ENCODE data around the gene ADAM12.

Gene ADAM12

DNA sequence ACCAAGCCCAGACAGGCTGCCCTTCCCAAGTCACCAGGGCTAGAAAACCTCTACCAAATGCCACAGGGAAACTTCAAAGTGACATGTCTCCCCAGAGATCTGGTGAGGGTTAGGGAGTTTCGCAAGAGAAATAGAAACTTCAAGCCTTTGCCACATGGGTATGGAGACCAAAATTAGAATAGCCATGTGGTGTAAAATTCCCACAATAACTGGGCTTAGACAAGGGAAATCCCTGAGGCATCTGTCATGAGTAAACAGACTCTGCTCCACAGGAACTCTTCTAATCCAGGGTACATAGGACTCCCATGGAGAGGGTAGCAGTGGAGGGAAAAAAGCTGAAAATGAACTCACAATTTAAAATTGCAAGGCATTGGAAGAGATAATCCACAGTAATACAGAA lies 14.3 kb downstream of the ADAM12 start:
- H3K9me3 ChIP-seq (ENCODE audit: control insufficient read depth, insufficient read depth, low read depth, low read length): peaks cover 3% of the 10 kb centered on the region
- H3K27ac ChIP-seq (ENCODE audit: extremely low read depth, low read depth, low read length): no peak overlapping the region
- POLR2A ChIA-PET: no interaction called here
- no peak overlapping the region for H3K4me3 ChIP-seq (ENCODE audit: low read depth, low read length)
- no peaks in the 10 kb centered on the region for H3K36me3 ChIP-seq (ENCODE audit: control insufficient read depth in 2 of 2, insufficient read depth in 1 of 2, low read length in 2 of 2)
- CTCF ChIA-PET: no interaction called here
- TF ChIP-seq ZNF24 (tag by site-specific recombination; IDR thresholded peaks at IDR 0.05) (no peak), ZNF843 (tag by site-specific recombination; IDR thresholded peaks at IDR 0.05) (no peak), ZIC2 (tag by site-specific recombination; IDR thresholded peaks at IDR 0.05) (peak; percentile 51), ZNF239 (tag by site-specific recombination; IDR thresholded peaks at IDR 0.05) (no peak)
- H3K4me1 ChIP-seq (ENCODE audit: control insufficient read depth, insufficient read depth, low read length): peaks cover 3% of the 10 kb centered on the region; the same call in 1 of the 2 replicates

DNA sequence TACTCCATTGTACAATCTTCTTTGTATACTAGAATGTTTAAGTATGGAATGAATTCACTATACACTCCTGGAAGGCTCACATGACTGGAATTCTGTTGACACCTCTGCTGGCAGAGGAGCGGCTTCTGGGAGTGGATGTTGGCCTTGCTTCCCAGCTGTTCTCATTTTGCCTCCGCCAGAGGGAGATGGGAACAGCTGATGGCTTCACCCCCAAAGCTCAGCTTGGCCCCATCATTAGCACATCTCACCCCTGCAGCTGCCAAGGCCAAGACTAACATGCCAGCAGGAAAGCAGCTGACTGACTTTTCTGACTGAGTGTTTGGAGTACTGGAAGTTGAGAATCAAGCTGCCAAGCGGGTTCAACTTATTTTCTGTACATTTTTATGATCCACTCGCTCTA lies 15.1 kb downstream of the ADAM12 start:
- H3K27ac ChIP-seq (ENCODE audit: extremely low read depth, low read depth, low read length): no peak overlapping the region
- no peak overlapping the region for H3K4me3 ChIP-seq (ENCODE audit: low read depth, low read length)
- TF ChIP-seq ZBTB20 (tag by site-specific recombination; IDR thresholded peaks at IDR 0.05) (no peak), ZNF19 (tag by site-specific recombination; IDR thresholded peaks at IDR 0.05; ENCODE audit: low read depth) (no peak), REPIN1 (tag by site-specific recombination; IDR thresholded peaks at IDR 0.05; ENCODE audit: low read depth) (no peak), MEIS1 (CRISPR knock-in tag; IDR thresholded peaks at IDR 0.05; ENCODE audit: borderline replicate concordance) (no peak), ZNF596 (tag by site-specific recombination; IDR thresholded peaks at IDR 0.05) (no peak), ZNF211 (tag by site-specific recombination; IDR thresholded peaks at IDR 0.05; ENCODE audit: low read depth) (no peak), ZNF221 (tag by site-specific recombination; IDR thresholded peaks at IDR 0.05; ENCODE audit: borderline replicate concordance) (no peak), ZNF169 (tag by site-specific recombination; IDR thresholded peaks at IDR 0.05) (no peak), KLF7 (tag by site-specific recombination; IDR thresholded peaks at IDR 0.05; ENCODE audit: borderline replicate concordance) (no peak), KLF9 (tag by site-specific recombination; IDR thresholded peaks at IDR 0.05; ENCODE audit: low read depth) (no peak), KLF1 (tag by site-specific recombination; IDR thresholded peaks at IDR 0.05) (no peak), ZNF529 (tag by site-specific recombination; IDR thresholded peaks at IDR 0.05; ENCODE audit: insufficient replicate concordance) (no peak)
- TF ChIP-seq, protein P1, sequence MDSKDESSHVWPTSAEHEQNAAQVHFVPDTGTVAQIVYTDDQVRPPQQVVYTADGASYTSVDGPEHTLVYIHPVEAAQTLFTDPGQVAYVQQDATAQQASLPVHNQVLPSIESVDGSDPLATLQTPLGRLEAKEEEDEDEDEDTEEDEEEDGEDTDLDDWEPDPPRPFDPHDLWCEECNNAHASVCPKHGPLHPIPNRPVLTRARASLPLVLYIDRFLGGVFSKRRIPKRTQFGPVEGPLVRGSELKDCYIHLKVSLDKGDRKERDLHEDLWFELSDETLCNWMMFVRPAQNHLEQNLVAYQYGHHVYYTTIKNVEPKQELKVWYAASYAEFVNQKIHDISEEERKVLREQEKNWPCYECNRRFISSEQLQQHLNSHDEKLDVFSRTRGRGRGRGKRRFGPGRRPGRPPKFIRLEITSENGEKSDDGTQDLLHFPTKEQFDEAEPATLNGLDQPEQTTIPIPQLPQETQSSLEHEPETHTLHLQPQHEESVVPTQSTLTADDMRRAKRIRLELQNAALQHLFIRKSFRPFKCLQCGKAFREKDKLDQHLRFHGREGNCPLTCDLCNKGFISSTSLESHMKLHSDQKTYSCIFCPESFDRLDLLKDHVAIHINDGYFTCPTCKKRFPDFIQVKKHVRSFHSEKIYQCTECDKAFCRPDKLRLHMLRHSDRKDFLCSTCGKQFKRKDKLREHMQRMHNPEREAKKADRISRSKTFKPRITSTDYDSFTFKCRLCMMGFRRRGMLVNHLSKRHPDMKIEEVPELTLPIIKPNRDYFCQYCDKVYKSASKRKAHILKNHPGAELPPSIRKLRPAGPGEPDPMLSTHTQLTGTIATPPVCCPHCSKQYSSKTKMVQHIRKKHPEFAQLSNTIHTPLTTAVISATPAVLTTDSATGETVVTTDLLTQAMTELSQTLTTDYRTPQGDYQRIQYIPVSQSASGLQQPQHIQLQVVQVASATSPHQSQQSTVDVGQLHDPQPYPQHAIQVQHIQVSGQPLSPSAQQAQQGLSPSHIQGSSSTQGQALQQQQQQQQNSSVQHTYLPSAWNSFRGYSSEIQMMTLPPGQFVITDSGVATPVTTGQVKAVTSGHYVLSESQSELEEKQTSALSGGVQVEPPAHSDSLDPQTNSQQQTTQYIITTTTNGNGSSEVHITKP (tag by site-specific recombination; IDR thresholded peaks at IDR 0.05): no peak
- TF ChIP-seq, protein P2, sequence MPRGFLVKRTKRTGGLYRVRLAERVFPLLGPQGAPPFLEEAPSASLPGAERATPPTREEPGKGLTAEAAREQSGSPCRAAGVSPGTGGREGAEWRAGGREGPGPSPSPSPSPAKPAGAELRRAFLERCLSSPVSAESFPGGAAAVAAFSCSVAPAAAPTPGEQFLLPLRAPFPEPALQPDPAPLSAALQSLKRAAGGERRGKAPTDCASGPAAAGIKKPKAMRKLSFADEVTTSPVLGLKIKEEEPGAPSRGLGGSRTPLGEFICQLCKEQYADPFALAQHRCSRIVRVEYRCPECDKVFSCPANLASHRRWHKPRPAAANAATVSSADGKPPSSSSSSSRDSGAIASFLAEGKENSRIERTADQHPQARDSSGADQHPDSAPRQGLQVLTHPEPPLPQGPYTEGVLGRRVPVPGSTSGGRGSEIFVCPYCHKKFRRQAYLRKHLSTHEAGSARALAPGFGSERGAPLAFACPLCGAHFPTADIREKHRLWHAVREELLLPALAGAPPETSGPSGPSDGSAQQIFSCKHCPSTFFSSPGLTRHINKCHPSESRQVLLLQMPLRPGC (tag by site-specific recombination; IDR thresholded peaks at IDR 0.05): no peak
- TF ChIP-seq, protein P3, sequence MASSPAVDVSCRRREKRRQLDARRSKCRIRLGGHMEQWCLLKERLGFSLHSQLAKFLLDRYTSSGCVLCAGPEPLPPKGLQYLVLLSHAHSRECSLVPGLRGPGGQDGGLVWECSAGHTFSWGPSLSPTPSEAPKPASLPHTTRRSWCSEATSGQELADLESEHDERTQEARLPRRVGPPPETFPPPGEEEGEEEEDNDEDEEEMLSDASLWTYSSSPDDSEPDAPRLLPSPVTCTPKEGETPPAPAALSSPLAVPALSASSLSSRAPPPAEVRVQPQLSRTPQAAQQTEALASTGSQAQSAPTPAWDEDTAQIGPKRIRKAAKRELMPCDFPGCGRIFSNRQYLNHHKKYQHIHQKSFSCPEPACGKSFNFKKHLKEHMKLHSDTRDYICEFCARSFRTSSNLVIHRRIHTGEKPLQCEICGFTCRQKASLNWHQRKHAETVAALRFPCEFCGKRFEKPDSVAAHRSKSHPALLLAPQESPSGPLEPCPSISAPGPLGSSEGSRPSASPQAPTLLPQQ (tag by site-specific recombination; IDR thresholded peaks at IDR 0.05): no peak
- TF ChIP-seq, protein P4, sequence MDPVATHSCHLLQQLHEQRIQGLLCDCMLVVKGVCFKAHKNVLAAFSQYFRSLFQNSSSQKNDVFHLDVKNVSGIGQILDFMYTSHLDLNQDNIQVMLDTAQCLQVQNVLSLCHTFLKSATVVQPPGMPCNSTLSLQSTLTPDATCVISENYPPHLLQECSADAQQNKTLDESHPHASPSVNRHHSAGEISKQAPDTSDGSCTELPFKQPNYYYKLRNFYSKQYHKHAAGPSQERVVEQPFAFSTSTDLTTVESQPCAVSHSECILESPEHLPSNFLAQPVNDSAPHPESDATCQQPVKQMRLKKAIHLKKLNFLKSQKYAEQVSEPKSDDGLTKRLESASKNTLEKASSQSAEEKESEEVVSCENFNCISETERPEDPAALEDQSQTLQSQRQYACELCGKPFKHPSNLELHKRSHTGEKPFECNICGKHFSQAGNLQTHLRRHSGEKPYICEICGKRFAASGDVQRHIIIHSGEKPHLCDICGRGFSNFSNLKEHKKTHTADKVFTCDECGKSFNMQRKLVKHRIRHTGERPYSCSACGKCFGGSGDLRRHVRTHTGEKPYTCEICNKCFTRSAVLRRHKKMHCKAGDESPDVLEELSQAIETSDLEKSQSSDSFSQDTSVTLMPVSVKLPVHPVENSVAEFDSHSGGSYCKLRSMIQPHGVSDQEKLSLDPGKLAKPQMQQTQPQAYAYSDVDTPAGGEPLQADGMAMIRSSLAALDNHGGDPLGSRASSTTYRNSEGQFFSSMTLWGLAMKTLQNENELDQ (tag by site-specific recombination; IDR thresholded peaks at IDR 0.05; ENCODE audit: low read depth): no peak
- TF ChIP-seq, protein P5, sequence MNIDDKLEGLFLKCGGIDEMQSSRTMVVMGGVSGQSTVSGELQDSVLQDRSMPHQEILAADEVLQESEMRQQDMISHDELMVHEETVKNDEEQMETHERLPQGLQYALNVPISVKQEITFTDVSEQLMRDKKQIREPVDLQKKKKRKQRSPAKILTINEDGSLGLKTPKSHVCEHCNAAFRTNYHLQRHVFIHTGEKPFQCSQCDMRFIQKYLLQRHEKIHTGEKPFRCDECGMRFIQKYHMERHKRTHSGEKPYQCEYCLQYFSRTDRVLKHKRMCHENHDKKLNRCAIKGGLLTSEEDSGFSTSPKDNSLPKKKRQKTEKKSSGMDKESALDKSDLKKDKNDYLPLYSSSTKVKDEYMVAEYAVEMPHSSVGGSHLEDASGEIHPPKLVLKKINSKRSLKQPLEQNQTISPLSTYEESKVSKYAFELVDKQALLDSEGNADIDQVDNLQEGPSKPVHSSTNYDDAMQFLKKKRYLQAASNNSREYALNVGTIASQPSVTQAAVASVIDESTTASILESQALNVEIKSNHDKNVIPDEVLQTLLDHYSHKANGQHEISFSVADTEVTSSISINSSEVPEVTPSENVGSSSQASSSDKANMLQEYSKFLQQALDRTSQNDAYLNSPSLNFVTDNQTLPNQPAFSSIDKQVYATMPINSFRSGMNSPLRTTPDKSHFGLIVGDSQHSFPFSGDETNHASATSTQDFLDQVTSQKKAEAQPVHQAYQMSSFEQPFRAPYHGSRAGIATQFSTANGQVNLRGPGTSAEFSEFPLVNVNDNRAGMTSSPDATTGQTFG (tag by site-specific recombination; IDR thresholded peaks at IDR 0.05; ENCODE audit: borderline replicate concordance): no peak
- H3K9me3 ChIP-seq (ENCODE audit: control insufficient read depth, insufficient read depth, low read depth, low read length): peaks cover 3% of the 10 kb centered on the region
- peaks cover 3% of the 10 kb centered on the region; the same call in 1 of the 2 replicates for H3K4me1 ChIP-seq (ENCODE audit: control insufficient read depth, insufficient read depth, low read length)
- ChIA-PET CTCF (no interaction called here), POLR2A (no interaction called here)
- no peaks in the 10 kb centered on the region for H3K36me3 ChIP-seq (ENCODE audit: control insufficient read depth in 2 of 2, insufficient read depth in 1 of 2, low read length in 2 of 2)
